ENCODE results near the gene AP2A1.

The AP2A1 gene

DNA sequence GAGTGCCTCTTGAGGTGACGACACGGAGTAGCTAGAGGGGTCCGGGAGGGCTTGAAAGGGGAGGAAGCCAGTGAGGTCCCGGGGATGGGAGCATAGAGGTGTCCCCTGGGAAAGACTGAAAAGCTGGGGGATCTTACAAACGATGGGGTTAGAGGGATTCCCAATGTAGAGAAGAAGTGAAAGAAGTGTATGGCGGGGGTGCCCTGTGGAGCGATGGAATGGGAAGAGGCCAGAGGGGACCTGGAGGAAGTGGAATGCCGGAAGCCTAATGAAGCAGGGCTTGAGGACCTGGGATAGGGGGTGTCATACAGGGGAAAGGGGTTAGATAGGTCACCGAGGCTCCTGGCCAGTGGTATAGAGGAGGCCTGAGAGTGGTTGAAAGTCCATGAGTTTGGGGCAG is 580 bp downstream of the AP2A1 start:
- DNase-seq: no peak

DNA sequence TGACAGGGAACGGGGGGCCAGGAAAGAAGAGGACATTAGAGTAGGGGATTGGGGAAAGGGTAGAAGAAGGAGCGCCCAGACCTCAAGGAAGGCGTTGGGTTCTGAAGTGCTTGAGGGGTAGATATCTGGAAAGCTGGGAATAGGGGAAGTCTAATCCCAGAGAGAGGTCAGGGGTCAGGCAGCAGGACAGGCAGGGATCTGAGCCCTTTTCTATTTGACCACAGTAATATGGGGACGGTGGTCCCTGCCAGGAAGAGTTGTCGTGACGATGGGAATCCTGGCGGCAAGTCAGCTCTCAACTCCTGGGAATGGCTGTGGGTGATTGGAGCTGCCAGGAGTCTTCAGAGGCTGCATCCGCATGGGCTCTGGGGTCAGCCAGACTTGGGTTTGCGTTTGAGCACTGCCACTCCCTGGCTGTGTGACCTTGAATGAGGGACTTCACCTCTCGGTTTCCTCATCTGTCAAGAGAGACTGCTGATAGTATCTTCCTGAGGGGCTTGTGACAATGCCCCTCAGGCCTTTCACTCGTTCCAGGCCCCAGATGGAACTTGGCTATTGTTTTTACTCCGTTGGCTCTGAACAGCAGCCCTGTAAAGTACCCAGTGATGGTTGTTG is 1.3 kb downstream of the AP2A1 start:
- DNase-seq: no peak

GRCh38 chr19:49770529-49770928 is 3.7 kb downstream of the AP2A1 start:
- no peak for DNase-seq

DNA sequence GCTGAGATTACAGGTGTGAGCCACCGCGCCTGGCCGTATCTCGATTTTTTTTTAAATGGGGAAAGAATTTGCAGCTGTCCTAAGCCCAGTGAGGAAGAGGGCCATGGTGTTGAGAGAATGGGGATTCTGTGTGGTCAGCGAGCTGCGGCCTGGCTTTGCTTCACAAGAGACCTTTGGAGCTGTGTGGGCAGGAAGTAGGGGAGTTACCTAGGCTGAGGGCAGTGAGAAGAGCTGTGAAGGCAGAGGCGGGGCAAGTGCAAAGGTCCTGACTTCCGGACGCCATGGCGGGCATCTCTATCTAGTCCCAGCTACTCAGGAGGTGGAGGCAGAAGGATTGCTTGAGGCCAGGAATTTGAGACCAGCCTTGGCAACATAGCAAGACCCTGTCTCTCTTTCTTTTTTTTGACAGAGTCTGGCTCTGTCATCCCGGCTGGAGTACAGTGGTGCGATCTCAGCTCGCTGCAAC is 4.9 kb downstream of the AP2A1 start:
- DNase-seq: no peak

GRCh38 chr19:49772850-49773432 is 6.1 kb downstream of the AP2A1 start:
- no peak for DNase-seq

DNA sequence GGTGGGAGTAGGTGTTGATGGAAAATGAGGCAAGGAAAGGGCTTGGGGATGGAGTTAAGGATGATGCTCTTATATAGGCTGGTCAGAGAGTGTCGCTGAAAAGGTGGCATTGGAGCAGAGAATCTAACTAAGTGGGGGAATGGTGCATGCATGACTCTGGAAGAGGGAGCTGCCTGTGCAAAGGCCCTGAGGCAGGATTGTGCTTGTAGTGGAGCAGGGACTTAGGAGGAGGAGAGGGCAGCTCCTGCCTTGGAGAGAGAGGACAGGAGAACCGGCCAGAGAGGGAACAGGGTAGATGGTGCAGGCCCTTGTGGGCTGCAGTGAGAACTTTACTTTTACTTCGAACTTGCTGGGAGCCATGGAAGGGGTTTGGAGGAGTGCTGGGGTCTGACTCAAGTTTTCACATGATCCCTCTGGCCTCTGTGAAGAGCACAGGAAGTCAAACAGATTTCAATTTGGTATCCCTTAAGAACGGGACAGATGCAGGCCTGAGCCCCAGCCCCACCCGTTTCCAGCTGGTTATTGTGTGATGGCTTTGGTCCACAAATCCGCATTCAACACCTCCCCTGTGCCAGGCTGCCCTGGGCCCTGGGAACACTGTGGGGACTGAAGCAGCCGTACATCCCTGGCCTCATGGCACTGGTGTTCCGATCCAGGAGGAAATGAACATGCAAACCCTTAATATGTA is 7.0 kb downstream of the AP2A1 start:
- no peak for DNase-seq

- no peak for DNase-seq
Observed at GRCh38 chr19:49774969-49775368, 8.2 kb downstream of the AP2A1 start.

- no peak for DNase-seq
Observed at GRCh38 chr19:49775742-49776370, 9.1 kb downstream of the AP2A1 start.

DNA sequence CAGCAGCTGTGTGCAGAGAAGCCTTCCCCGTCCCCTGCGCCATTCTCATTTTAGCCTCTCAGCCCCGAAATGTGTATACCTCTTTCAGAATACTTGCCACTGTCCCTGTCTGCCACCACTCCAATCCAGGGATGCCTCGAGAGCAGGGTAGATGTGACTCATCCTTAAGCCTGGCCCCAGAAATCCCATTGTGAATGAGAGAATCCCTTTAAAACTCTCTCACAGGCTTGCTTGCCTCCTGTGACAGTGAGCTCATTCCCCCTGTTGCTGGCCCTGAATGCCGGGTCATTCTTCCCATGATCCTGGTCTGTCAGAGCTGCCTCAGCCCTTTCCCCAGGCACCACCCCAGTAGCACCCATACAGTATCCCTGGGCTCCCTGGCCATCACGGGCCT is 9.6 kb downstream of the AP2A1 start:
- DNase-seq: no peak

- DNase-seq: no peak
Observed at GRCh38 chr19:49779731-49780555, 13.1 kb downstream of the AP2A1 start.

DNA sequence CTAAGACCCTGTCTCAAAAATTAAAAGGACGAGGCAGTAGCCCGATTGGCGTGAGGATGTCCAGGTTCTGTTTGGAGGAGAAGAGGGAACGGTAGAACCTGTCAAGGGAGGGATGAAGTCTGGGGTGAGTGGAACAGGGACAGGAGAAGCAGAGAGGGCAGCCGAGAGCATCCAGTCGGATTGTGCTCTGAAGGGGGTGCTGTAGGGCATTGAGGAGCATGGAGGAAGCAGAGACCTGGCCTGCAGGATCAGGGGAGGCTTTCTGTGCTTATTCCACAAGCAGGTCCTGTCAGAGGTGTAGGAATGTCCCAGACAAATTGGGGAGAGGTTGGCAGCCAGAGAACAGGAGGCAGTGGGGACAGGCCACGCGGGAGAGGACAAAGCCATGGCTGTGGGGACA is 14.1 kb downstream of the AP2A1 start:
- DNase-seq: no peak

DNA sequence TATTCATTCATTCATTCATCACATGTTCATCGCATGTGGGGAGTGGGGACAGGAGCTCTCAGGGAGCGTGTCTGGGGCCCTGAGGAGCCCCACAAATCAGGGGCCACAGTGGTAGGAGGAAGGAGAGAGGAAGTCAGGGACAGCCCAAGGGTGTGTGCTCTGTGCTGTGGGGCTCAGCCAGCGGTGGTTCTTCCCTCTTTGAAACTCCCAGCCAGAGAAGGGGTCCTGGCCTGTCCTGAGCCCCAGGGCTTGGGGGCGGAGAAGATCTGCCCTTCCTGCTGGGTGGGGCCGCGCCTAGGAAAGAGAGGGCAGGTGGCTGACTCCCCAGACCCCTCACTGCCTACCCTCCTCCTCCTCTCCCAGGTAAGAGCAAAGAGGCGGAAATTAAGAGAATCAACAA is 14.6 kb downstream of the AP2A1 start:
- DNase-seq: no peak

GRCh38 chr19:49782515-49782914 is 15.7 kb downstream of the AP2A1 start:
- no peak for DNase-seq

DNA sequence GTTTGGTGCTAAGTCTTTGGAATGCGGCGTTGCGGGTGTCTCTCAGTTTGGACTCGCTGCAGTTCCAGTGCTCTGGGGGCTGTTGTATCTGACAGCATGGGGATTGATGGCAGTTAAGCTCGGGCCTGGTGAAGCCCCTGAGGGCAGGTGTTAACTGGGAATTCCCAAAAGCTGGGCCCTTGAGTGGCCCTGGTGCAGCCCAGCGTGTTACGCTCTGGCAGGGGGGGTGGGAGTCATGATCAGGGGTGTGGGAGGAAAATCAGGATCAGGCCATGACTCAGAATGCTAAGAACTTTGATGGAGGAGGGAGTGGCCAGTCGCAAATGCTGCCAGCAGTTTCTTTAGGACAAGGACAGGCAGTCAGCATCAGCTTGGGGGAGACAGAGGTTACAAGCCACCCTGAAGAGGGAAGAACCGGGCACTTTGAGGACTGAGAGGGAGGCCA is 19.6 kb downstream of the AP2A1 start:
- DNase-seq: no peak

- no peak for DNase-seq
Observed at GRCh38 chr19:49787746-49788145, 20.9 kb downstream of the AP2A1 start.

GRCh38 chr19:49788857-49789256 is 22.1 kb downstream of the AP2A1 start:
- no peak for DNase-seq

DNA sequence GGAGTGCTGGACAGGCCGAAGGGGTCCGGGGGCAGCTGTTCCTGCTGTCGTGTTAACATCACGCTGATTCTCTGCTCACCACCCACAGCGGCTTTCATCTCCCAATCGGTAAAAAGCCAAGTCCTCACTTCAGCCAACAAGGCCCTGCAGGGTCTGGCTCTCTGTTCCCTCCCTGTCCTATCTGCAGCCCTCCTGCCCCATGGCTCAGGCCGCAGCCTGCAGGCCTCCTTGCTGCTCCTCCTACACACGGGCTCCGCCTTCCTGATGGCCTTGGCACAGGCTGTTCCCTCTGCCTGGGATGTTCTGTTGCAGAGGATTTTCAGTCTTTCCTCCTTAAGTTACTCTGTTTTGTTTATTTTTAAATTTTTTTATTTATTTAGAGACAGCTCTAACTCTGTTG is 24.1 kb downstream of the AP2A1 start:
- no peak for DNase-seq

DNA sequence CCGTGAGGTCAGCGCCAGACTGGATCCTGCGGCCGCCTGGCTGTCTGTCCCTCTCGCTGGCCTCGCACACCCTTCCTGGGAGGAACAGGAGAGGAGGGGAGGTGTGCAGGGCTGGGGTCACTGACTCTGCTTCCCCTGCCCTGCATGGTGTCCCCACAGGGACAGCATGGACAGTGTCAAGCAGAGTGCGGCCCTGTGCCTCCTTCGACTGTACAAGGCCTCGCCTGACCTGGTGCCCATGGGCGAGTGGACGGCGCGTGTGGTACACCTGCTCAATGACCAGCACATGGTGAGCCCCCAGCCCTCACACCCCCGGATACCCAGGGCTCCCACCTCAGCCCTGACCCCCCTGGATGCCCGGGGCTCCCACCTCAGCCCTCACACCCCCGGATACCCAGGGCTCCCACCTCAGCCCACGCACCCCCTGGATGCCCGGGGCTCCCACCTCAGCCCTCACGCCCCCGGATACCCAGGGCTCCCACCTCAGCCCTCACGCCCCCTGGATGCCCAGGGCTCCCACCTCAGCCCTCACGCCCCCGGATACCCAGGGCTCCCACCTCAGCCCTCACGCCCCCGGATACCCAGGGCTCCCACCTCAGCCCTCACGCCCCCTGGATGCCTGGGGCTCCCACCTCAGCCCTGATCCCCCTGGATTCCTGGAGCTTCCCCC is 25.1 kb downstream of the AP2A1 start:
- no peak for DNase-seq

GRCh38 chr19:49792829-49793560 is 26.2 kb downstream of the AP2A1 start:
- no peak for DNase-seq

GRCh38 chr19:49793561-49793840 is 26.7 kb downstream of the AP2A1 start:
- DNase-seq: no peak

DNA sequence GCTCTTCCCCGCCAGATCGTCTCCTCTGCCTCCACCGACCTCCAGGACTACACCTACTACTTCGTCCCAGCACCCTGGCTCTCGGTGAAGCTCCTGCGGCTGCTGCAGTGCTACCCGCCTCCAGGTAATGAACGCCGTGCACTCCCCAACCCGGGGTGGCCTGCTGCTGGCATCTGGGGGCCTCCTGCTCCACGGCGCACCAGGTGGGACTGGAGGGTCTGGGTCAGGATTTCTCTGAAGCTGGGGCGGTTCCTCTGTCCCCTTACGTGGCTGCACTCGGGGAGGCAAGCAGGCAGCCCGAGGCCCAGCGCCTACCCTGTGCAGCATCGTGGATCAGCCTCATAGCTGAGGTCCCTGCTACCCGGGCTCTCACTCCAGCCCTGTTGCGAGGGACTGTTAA is 28.8 kb downstream of the AP2A1 start:
- DNase-seq: no peak

GRCh38 chr19:49798574-49798973 is 31.8 kb downstream of the AP2A1 start:
- no peak for DNase-seq

Data from CD4-positive, alpha-beta T cell treated with Interleukin-21 for 1 hour (primary cell).